ENCODE data around the gene SMARCAL1. TPM values are rescaled to one million over a fixed set of nuclear protein-coding genes. Genes with fewer than 3 reads are reported as not detected.

SMARCAL1 gene
- total and polyA plus RNA-seq, 8 donors: 5.8 to 152 (median 18.3) TPM

DNA sequence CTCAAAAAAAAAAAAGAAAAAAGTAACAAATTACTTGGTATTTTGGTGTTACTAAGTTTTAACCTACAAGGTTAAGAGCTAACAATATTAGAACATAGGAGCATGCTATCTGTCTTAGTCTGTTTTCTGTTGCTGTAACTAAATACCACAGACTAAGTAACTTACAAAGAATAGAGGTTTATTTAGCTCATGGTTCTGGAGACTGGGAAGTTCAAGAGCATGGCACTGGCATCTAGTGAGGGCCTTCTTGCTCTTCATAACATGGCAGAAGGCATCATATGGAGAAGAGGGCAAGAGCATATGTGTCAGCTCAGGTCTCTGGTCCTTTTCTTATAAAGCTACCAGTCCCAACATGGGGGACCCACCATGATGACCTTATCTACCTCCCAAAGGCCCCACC is 36.5 kb downstream of the SMARCAL1 start:
- intact Hi-C loops (cut with DNase I; ENCODE audit: low total_unique reads): no loop called here
- Histone ChIP-seq H3K4me1 (no peaks in the 10 kb centered on the region), H3K27me3 (no peaks in the 10 kb centered on the region), H3K4me3 (no peak overlapping the region), H3K9me3 (peaks cover 0 to 6% (median 0%) of the 10 kb centered on the region in 4 donors), H3K27ac (no peak overlapping the region), H3K36me3 (peaks cover 56 to 99% (median 98%) of the 10 kb centered on the region in 4 donors)
- DNase-seq: no peak
- TF ChIP-seq EP300 (IDR thresholded peaks at IDR 0.05): no peak
- no peak for TF ChIP-seq POLR2A (IDR thresholded peaks at IDR 0.05)
- TF ChIP-seq, protein P1, sequence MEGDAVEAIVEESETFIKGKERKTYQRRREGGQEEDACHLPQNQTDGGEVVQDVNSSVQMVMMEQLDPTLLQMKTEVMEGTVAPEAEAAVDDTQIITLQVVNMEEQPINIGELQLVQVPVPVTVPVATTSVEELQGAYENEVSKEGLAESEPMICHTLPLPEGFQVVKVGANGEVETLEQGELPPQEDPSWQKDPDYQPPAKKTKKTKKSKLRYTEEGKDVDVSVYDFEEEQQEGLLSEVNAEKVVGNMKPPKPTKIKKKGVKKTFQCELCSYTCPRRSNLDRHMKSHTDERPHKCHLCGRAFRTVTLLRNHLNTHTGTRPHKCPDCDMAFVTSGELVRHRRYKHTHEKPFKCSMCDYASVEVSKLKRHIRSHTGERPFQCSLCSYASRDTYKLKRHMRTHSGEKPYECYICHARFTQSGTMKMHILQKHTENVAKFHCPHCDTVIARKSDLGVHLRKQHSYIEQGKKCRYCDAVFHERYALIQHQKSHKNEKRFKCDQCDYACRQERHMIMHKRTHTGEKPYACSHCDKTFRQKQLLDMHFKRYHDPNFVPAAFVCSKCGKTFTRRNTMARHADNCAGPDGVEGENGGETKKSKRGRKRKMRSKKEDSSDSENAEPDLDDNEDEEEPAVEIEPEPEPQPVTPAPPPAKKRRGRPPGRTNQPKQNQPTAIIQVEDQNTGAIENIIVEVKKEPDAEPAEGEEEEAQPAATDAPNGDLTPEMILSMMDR (IDR thresholded peaks at IDR 0.05): no peak
- no peak for TF ChIP-seq POLR2AphosphoS5 (IDR thresholded peaks at IDR 0.05)

DNA sequence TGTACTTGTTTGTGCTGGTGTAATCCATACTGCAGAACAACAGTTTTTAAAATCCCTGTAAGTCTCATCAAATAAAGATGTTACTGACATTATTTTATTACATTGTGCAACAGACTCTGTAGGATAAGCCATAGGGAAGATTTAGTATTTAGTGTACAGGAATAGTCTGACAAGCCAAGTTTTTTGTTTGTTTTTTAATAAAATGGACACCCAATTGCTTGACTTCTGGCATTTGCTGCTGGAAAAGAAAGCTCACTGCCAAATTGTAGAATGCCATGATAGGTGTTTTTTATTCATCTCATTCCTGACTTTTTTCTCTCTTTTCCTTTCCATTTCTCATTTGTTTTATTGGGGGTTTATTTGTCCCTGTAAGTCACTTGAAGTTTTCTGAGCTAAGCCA is 38.1 kb downstream of the SMARCAL1 start:
- H3K4me3 ChIP-seq: no peak overlapping the region

DNA sequence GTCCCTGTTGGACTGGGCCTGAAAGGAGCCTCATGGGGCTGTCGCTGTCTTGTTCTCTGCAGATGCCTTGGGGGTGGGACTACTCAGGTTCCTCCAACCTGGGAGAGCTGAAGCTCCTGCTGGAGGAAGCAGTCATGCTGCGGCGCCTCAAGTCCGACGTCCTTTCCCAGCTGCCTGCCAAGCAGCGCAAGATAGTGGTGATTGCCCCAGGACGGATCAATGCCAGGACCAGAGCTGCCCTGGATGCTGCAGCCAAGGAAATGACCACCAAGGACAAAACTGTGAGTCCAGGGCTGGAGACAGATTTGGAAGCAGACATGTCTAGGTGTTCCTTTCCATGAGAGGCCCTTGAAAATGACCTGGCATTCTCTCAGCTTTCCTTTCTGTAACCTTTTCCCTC is 38.5 kb downstream of the SMARCAL1 start:
- Histone ChIP-seq H3K4me1 (no peaks in the 10 kb centered on the region), H3K4me3 (no peak overlapping the region), H3K36me3 (peaks cover 69 to 100% (median 98%) of the 10 kb centered on the region in 4 donors), H3K9me3 (peaks cover 0 to 6% (median 0%) of the 10 kb centered on the region in 4 donors), H3K27me3 (no peaks in the 10 kb centered on the region), H3K27ac (no peak overlapping the region)
- no peak for DNase-seq
- 90 to 98% (median 96%) methylated on average over 7 of the region's 7 CpGs for WGBS, 5 donors
- intact Hi-C loops (cut with DNase I; ENCODE audit: low total_unique reads): no loop called here
- TF ChIP-seq EP300 (IDR thresholded peaks at IDR 0.05) (no peak), POLR2A (IDR thresholded peaks at IDR 0.05) (no peak), POLR2AphosphoS5 (IDR thresholded peaks at IDR 0.05) (no peak)
- TF ChIP-seq, protein P1 (IDR thresholded peaks at IDR 0.05): no peak

More for the DNA sequence above, 38.1 kb downstream of the SMARCAL1 start:
- no peaks in the 10 kb centered on the region for H3K4me1 ChIP-seq
- intact Hi-C loops (cut with DNase I; ENCODE audit: low total_unique reads): no loop called here
- no peak for DNase-seq
- no peaks in the 10 kb centered on the region for H3K27me3 ChIP-seq
- H3K36me3 ChIP-seq: peaks cover 69 to 100% (median 99%) of the 10 kb centered on the region in 4 donors
- no peak overlapping the region for H3K27ac ChIP-seq
- TF ChIP-seq POLR2AphosphoS5 (IDR thresholded peaks at IDR 0.05) (no peak), POLR2A (IDR thresholded peaks at IDR 0.05) (no peak), EP300 (IDR thresholded peaks at IDR 0.05) (no peak)
- TF ChIP-seq, protein P1 (IDR thresholded peaks at IDR 0.05): no peak
- peaks cover 0 to 6% (median 0%) of the 10 kb centered on the region in 4 donors for H3K9me3 ChIP-seq

DNA sequence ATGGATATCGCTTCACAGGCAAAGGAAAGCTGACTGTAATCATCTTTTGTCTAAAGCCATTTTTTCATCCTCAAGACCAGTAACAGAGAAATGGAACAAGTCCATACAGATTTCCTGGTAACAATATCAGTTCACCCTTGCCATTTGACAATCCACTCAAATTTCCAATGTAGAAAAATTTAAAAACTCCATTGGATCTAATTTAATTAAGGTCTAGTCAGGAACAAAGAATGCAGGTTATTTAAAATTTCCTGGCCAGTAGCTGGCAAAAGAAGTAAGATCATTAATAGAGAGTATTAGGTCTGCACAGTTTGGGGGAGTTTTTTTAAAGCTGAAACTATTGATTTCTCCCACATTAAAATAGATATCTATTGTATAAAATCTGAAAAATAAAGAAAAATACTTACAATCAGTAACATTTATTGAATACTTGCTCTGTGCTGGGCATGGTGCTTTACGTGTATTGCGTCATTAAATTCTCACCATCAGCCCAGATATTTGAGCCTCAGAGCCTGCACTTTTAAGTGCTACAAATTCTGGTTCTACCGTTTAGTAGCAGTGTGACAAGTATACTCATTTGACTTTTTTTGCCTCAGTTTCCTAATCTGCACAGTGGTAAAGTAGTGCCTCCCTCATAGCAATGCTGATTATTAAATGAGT is 41.8 kb downstream of the SMARCAL1 start:
- Histone ChIP-seq H3K36me3 (peaks cover 37 to 68% (median 66%) of the 10 kb centered on the region in 4 donors), H3K9me3 (no peaks in the 10 kb centered on the region), H3K27ac (no peak overlapping the region), H3K4me3 (no peak overlapping the region), H3K27me3 (no peaks in the 10 kb centered on the region), H3K4me1 (no peaks in the 10 kb centered on the region)
- intact Hi-C loops (cut with DNase I; ENCODE audit: low total_unique reads): no loop called here
- TF ChIP-seq POLR2A (IDR thresholded peaks at IDR 0.05) (no peak), POLR2AphosphoS5 (IDR thresholded peaks at IDR 0.05) (no peak), EP300 (IDR thresholded peaks at IDR 0.05) (no peak)
- TF ChIP-seq, protein P1 (IDR thresholded peaks at IDR 0.05): no peak
- 96 to 99% (median 98%) methylated on average over 4 of the region's 4 CpGs for WGBS, 5 donors
- DNase-seq: no peak
